Measurements from ENCODE around the gene KCTD7. TPM values are rescaled to one million over a fixed set of nuclear protein-coding genes. Genes with fewer than 3 reads are reported as not detected.

Gene KCTD7
- total and polyA plus RNA-seq, 2 experiments from 2014 or later = 13.5 to 23.6 TPM

DNA sequence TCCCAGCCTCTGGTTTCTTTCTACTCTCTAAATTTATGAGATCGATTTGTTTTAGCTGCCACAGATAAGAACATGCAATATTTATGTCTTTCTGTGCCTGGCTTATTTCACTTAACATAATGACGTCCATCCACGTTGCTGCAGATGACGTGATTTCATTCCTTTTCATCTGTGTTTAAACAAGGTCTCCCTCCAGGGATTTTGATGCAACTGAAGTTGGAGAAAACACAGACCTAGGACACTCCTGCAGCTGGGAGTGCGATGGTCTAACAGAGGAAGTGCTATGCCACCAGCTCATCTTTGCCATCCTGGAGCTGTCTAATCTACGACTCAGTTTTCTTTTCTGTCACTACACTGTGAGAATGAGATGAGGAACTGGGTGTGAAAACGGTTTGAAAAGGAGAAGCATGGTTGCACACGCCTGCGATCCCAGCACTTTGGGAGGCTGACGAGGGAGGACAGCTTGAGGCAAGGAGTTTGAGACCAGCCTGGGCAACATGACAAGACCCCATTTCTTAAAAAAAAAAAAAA lies 1.5 kb upstream of the KCTD7 start:
- H3K27me3 ChIP-seq = no peaks in the 10 kb centered on the region
- H3K9me3 ChIP-seq (ENCODE audit: low read depth) = no peaks in the 10 kb centered on the region
- H3K4me1 ChIP-seq (ENCODE audit: low read depth) = no peaks in the 10 kb centered on the region
- no peak overlapping the region for H3K4me3 ChIP-seq
- no peaks in the 10 kb centered on the region for H3K36me3 ChIP-seq
- peak in 1 of 2 donors; percentile 56 for DNase-seq (ENCODE audit: low read depth in 1 of 2, low spot score in 1 of 2)
- no peak overlapping the region for H3K27ac ChIP-seq
- TF ChIP-seq, protein P1, sequence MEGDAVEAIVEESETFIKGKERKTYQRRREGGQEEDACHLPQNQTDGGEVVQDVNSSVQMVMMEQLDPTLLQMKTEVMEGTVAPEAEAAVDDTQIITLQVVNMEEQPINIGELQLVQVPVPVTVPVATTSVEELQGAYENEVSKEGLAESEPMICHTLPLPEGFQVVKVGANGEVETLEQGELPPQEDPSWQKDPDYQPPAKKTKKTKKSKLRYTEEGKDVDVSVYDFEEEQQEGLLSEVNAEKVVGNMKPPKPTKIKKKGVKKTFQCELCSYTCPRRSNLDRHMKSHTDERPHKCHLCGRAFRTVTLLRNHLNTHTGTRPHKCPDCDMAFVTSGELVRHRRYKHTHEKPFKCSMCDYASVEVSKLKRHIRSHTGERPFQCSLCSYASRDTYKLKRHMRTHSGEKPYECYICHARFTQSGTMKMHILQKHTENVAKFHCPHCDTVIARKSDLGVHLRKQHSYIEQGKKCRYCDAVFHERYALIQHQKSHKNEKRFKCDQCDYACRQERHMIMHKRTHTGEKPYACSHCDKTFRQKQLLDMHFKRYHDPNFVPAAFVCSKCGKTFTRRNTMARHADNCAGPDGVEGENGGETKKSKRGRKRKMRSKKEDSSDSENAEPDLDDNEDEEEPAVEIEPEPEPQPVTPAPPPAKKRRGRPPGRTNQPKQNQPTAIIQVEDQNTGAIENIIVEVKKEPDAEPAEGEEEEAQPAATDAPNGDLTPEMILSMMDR (IDR thresholded peaks at IDR 0.05; ENCODE audit: low read depth, low read length) = no peak

DNA sequence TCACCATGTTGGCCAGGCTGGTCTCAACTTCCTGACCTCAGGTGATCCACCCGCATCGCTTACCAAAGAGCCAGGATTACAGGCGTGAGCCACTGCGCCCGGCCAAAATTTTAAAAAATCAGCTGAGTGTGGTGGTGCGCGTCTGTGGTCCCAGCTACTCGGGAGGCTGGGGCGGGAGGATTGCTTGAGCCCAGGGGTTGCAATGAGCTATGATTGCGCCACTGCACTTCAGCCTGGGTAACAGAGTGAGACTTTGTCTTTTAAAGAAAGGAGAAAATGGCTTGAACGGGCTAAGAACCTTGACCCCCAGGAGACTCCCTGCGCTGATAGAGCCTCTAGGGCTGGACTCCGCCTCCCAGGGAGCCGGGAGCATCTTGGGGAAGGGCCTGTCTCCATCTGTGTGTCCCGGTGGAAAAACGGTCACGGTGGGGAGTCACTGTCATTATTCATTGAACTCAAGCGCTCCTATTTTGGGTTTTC lies 760 bp upstream of the KCTD7 start:
- DNase-seq (ENCODE audit: low read depth in 1 of 2, low spot score in 1 of 2) = no peak
- Histone ChIP-seq H3K9me3 (ENCODE audit: low read depth) (no peaks in the 10 kb centered on the region), H3K4me3 (peak overlapping the region; percentile 69), H3K36me3 (no peaks in the 10 kb centered on the region), H3K27ac (peak overlapping the region; percentile 85), H3K4me1 (ENCODE audit: low read depth) (no peaks in the 10 kb centered on the region), H3K27me3 (no peaks in the 10 kb centered on the region)
- TF ChIP-seq, protein P1 (IDR thresholded peaks at IDR 0.05; ENCODE audit: low read depth, low read length) = no peak

DNA sequence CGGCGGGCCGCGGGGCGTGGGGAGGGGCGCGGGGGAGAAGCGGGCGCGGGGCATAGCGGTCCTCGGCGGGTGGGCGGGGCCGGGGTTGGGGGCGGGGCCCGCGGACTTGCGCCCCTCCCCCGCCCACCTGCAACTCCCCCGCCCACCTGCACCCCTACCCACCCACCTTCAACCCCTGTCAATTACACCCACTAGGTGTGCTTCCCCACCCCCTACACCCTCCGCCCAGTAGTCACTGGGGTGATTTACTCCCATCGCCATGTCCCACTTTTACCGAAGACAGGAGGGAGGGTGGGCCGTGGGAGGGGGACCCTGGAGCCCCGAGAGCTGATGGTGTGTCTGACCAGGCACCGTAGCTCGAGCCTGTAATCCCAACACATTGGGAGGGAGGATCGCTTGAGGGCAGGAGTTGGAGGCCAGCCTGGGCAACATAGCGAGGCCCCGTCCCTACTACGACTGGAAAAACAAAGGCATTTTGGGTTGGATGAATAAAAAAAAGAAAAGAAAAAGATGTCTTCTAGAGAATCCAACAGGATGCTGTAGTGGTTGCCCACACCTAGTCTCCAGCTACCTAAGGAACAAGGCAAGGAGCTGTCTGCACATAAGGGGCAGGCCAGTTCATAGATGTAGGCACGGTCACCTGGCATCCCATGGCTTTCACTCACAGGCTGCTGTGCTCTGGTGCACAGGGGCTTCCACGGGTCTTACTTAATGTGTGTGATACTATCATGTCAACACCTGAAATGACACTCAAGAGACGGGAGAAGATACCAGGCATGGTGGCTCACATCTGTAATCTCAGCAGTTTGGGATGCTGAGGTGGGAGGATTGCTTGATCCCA lies 761 bp downstream of the KCTD7 start:
- H3K27ac ChIP-seq = peak overlapping the region; percentile 94
- H3K36me3 ChIP-seq = peaks cover 4% of the 10 kb centered on the region
- TF ChIP-seq, protein P1 (IDR thresholded peaks at IDR 0.05; ENCODE audit: low read depth, low read length) = no peak
- no peaks in the 10 kb centered on the region for H3K9me3 ChIP-seq (ENCODE audit: low read depth)
- H3K27me3 ChIP-seq = no peaks in the 10 kb centered on the region
- peak overlapping the region; percentile 46 for H3K4me3 ChIP-seq
- H3K4me1 ChIP-seq (ENCODE audit: low read depth) = no peaks in the 10 kb centered on the region
- no peak for DNase-seq (ENCODE audit: low read depth in 1 of 2, low spot score in 1 of 2)

DNA sequence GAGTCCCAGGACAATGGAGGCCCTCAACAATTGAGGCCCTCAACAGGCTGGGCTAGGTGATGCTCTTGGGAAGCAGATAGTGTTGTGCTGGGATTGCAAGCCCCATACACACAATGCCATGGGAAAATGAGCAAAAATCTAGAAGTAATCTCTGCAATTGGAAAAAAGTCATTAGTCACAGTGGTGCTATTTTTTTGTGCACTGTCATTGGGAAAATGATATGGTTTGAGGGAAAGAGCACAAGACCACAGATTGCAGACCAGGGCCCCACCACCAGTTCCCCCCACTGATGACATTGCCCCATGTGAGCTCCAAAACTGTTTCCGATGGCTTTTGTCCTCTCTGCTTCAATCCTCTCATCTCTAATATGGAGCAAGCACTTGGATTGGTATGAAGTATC lies 1.9 kb downstream of the KCTD7 start:
- H3K9me3 ChIP-seq (ENCODE audit: low read depth) = no peaks in the 10 kb centered on the region
- no peaks in the 10 kb centered on the region for H3K27me3 ChIP-seq
- H3K27ac ChIP-seq = no peak overlapping the region
- no peaks in the 10 kb centered on the region for H3K4me1 ChIP-seq (ENCODE audit: low read depth)
- no peak overlapping the region for H3K4me3 ChIP-seq
- no peak for DNase-seq (ENCODE audit: low read depth in 1 of 2, low spot score in 1 of 2)
- peaks cover 4% of the 10 kb centered on the region for H3K36me3 ChIP-seq
- TF ChIP-seq, protein P1 (IDR thresholded peaks at IDR 0.05; ENCODE audit: low read depth, low read length) = no peak

DNA sequence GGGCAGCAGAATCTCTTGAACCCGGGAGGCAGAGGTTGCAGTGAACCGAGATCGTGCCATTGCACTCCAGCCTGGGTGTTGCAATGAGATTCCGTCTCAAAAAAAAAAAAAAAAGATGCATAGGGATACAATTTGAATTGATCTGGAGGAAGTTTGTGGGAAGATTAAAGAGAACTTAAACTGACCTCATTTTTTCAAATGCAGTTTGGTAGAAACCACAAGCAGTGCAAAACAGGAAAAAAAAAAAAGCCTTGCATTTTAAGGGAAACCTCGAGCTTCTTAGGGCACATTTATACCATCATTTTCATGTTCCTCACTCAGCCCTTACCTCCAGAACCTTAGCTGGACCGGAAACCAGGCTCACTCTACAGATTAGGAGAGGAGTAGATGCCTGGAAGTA lies 2.8 kb downstream of the KCTD7 start:
- H3K9me3 ChIP-seq (ENCODE audit: low read depth) = no peaks in the 10 kb centered on the region
- peak in 1 of 2 donors; percentile 28 for DNase-seq (ENCODE audit: low read depth in 1 of 2, low spot score in 1 of 2)
- H3K27ac ChIP-seq = no peak overlapping the region
- H3K27me3 ChIP-seq = no peaks in the 10 kb centered on the region
- TF ChIP-seq, protein P1 (IDR thresholded peaks at IDR 0.05; ENCODE audit: low read depth, low read length) = no peak
- H3K4me3 ChIP-seq = no peak overlapping the region
- H3K36me3 ChIP-seq = peaks cover 4% of the 10 kb centered on the region
- no peaks in the 10 kb centered on the region for H3K4me1 ChIP-seq (ENCODE audit: low read depth)
